Caco-2 (cell line): Measurements from ENCODE around the gene IL36B. TPM values are rescaled to one million over a fixed set of nuclear protein-coding genes. Genes with fewer than 3 reads are reported as not detected.

Source experiments
- BruUV-seq: library from RNA; stranded (reverse); fragments of 400-500 nt; replicated peaks from 2 replicates; lab custom pipeline; 2021; lab: Mats Ljungman, UMichigan
- CTCF ChIA-PET: fragments of 300-600 bp; sonication (Branson Sonifier 250); formaldehyde crosslinking; loops from one replicate; lab custom pipeline; 2022; ENCODE audit warnings: antibody characterized with exemption; lab: Charles Lee
- POLR2A ChIA-PET: fragments of 300-600 bp; sonication (Branson Sonifier 250); formaldehyde crosslinking; loops from one replicate; lab custom pipeline; 2022; ENCODE audit warnings: antibody characterized with exemption; lab: Charles Lee
- DNase-seq, 2 experiments: peaks; one replicate each; pipeline versions ENCODE4 v3.0.0 to v3.0.0-alpha.2; 2020 to 2022
- H3K27me3 ChIP-seq: replicated peaks from 2 replicates; pipeline ENCODE4 v1.6.0; 2011; ENCODE audit warnings: low read length; ENCODE audit not compliant: control insufficient read depth, insufficient read depth
- H3K36me3 ChIP-seq: 2 replicates; pipeline ENCODE4 v1.5.1; 2011; ENCODE audit warnings: low read length; ENCODE audit not compliant: control insufficient read depth, insufficient read depth
- H3K4me1 ChIP-seq: fragments of 250-450 bp; sonication (Bioruptor Pico); 2 replicates; pipeline ENCODE4 v1.5.1; 2020; ENCODE audit warnings: mild to moderate bottlenecking
- H3K4me3 ChIP-seq: 2 replicates; pipeline ENCODE4 v1.5.1; 2011; ENCODE audit warnings: low read depth, mild to moderate bottlenecking, control low read depth, low read length
- H3K9me3 ChIP-seq: fragments of 250-450 bp; sonication (Bioruptor Pico); 2 replicates; pipeline ENCODE4 v1.5.1; 2020; ENCODE audit warnings: mild to moderate bottlenecking, moderate library complexity
- H3K27ac Mint-ChIP-seq: one replicate; pipeline ENCODE4 v1.8.0; 2022; ENCODE audit warnings: mixed read lengths; ENCODE audit not compliant: unreplicated experiment
- H3K27me3 Mint-ChIP-seq: one replicate; pipeline ENCODE4 v1.8.0; 2022; ENCODE audit warnings: mixed read lengths; ENCODE audit not compliant: insufficient read depth, unreplicated experiment
- H3K36me3 Mint-ChIP-seq: one replicate; pipeline ENCODE4 v1.8.0; 2022; ENCODE audit warnings: mild to moderate bottlenecking, mixed read lengths; ENCODE audit not compliant: insufficient read depth, unreplicated experiment
- H3K4me1 Mint-ChIP-seq: one replicate; pipeline ENCODE4 v1.8.0; 2022; ENCODE audit warnings: low read depth, mixed read lengths; ENCODE audit not compliant: unreplicated experiment
- H3K4me3 Mint-ChIP-seq: one replicate; pipeline ENCODE4 v1.8.0; 2022; ENCODE audit warnings: mild to moderate bottlenecking, moderate library complexity, mixed read lengths; ENCODE audit not compliant: unreplicated experiment
- H3K9me3 Mint-ChIP-seq: one replicate; pipeline ENCODE4 v1.8.0; 2022; ENCODE audit warnings: mixed read lengths; ENCODE audit not compliant: unreplicated experiment
- CTCF ChIP-seq, 2 experiments: fragments of 200-600 bp in 1 of 2; IDR thresholded peaks; 1 replicate in 1 of 2; 2 replicates in 1 of 2; pipeline versions ENCODE4 v1.5.1 to v1.8.0; 2011 to 2022; ENCODE audit warnings: antibody characterized with exemption in 1 of 2, control low read depth in 1 of 2, inconsistent platforms in 1 of 2, low read depth in 1 of 2, low read length in 1 of 2, mild to moderate bottlenecking in 1 of 2, moderate library complexity in 1 of 2; ENCODE audit not compliant: insufficient read depth in 1 of 2, severe bottlenecking in 1 of 2, unreplicated experiment in 1 of 2
- intact Hi-C: fragments of 100-400 bp; cut with micrococcal nuclease; formaldehyde crosslinking; loops from one replicate; pipeline ENCODE4 v1.10.0; 2022; ENCODE audit not compliant: unreplicated experiment
- total RNA-seq: library from RNA; stranded (reverse); gene quantifications from 2 replicates; pipeline ENCODE4 v1.2.3, GENCODE V29; 2022

IL36B gene
- total RNA-seq, 1 experiment from 2014 or later = not detected

DNA sequence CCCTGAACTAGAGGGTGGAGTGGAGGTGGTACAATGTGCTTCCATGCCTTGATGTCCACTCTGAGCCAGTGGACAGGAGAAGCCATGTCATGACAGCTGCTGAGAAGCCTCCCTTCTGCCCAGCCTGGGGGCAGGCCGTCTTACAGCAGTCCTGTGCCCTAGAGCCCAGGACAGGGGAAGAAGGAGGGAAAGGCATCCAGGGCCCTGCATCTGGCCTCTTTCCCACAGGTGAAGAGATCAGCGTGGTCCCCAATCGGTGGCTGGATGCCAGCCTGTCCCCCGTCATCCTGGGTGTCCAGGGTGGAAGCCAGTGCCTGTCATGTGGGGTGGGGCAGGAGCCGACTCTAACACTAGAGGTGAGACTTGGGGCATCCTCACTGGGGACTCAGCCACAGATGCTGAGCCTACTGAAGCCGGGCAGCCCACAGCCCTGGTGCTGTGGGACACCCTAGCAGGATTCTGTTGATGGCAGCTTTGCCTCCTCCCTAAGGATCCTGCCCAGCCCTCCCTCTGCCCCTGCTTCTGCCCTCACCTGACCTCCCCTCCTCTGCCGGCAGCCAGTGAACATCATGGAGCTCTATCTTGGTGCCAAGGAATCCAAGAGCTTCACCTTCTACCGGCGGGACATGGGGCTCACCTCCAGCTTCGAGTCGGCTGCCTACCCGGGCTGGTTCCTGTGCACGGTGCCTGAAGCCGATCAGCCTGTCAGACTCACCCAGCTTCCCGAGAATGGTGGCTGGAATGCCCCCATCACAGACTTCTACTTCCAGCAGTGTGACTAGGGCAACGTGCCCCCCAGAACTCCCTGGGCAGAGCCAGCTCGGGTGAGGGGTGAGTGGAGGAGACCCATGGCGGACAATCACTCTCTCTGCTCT is 9.5 kb upstream of the IL36B start:
- Mint-ChIP-seq H3K9me3 (peaks cover 14% of the 10 kb centered on the region), H3K27me3 (no peaks in the 10 kb centered on the region), H3K27ac (no peak overlapping the region), H3K4me3 (no peak overlapping the region), H3K4me1 (peaks cover 7% of the 10 kb centered on the region), H3K36me3 (no peaks in the 10 kb centered on the region)
- H3K4me3 ChIP-seq = no peak overlapping the region
- ChIA-PET POLR2A (no interaction called here), CTCF (interaction anchor here (0.7 kb wide), 1 partner anchor 309 kb away, joined by 3 read pairs; no protein-coding TSS in a partner anchor)
- peaks cover 9% of the 10 kb centered on the region for H3K4me1 ChIP-seq
- intact Hi-C loops = no loop called here
- H3K9me3 ChIP-seq = peaks cover 7% of the 10 kb centered on the region
- no peak for TF ChIP-seq CTCF (IDR thresholded peaks at IDR 0.05; ENCODE audit: insufficient read depth in 1 of 2, low read depth in 1 of 2, low read length in 1 of 2, severe bottlenecking in 1 of 2, unreplicated experiment in 1 of 2)
- BruUV-seq = no TSS peak
- H3K27me3 ChIP-seq = no peaks in the 10 kb centered on the region
- no peak for DNase-seq
- no peaks in the 10 kb centered on the region for H3K36me3 ChIP-seq

GRCh38 chr2:113061241-113061640 is 8.6 kb upstream of the IL36B start:
- Mint-ChIP-seq H3K9me3 (peaks cover 13% of the 10 kb centered on the region), H3K36me3 (no peaks in the 10 kb centered on the region), H3K27ac (no peak overlapping the region), H3K27me3 (no peaks in the 10 kb centered on the region), H3K4me3 (no peak overlapping the region), H3K4me1 (peaks cover 7% of the 10 kb centered on the region)
- H3K36me3 ChIP-seq = no peaks in the 10 kb centered on the region
- peaks cover 7% of the 10 kb centered on the region for H3K9me3 ChIP-seq
- ChIA-PET POLR2A (no interaction called here), CTCF (no interaction called here)
- H3K27me3 ChIP-seq = no peaks in the 10 kb centered on the region
- H3K4me3 ChIP-seq = no peak overlapping the region
- DNase-seq = no peak
- BruUV-seq = no TSS peak
- H3K4me1 ChIP-seq = peaks cover 9% of the 10 kb centered on the region
- no peak for TF ChIP-seq CTCF (IDR thresholded peaks at IDR 0.05; ENCODE audit: insufficient read depth in 1 of 2, low read depth in 1 of 2, low read length in 1 of 2, severe bottlenecking in 1 of 2, unreplicated experiment in 1 of 2)
- intact Hi-C loops = no loop called here

- intact Hi-C loops = no loop called here
- Histone ChIP-seq H3K4me3 (no peak overlapping the region), H3K4me1 (peaks cover 9% of the 10 kb centered on the region), H3K36me3 (no peaks in the 10 kb centered on the region), H3K9me3 (peaks cover 8% of the 10 kb centered on the region), H3K27me3 (no peaks in the 10 kb centered on the region)
- no TSS peak for BruUV-seq
- Mint-ChIP-seq H3K27me3 (no peaks in the 10 kb centered on the region), H3K27ac (no peak overlapping the region), H3K4me3 (no peak overlapping the region), H3K36me3 (no peaks in the 10 kb centered on the region), H3K9me3 (peaks cover 18% of the 10 kb centered on the region), H3K4me1 (peaks cover 7% of the 10 kb centered on the region)
- CTCF ChIA-PET = no interaction called here
- POLR2A ChIA-PET = no interaction called here
- DNase-seq = no peak
- no peak for TF ChIP-seq CTCF (IDR thresholded peaks at IDR 0.05; ENCODE audit: insufficient read depth in 1 of 2, low read depth in 1 of 2, low read length in 1 of 2, severe bottlenecking in 1 of 2, unreplicated experiment in 1 of 2)
Measured at GRCh38 chr2:113060796-113061195, 8.1 kb upstream of the IL36B start.
